GM12892 (cell line): ENCODE measurements around the gene MYOD1.

Experiments
- POLR2A ChIP-seq: IDR thresholded peaks from 2 replicates; pipeline ENCODE4 v1.6.1; 2011; ENCODE audit warnings: low read depth, low read length, control low read depth
- POLR2AphosphoS5 ChIP-seq: IDR thresholded peaks from 2 replicates; pipeline ENCODE4 v1.6.1; 2011; ENCODE audit warnings: low read depth, low read length, control low read depth
- TAF1 ChIP-seq: IDR thresholded peaks from 2 replicates; pipeline ENCODE4 v1.6.1; 2011; ENCODE audit warnings: low read depth, mild to moderate bottlenecking, control low read depth, low read length, borderline replicate concordance

GRCh38 chr11:17771415-17771814 lies 52.0 kb downstream of the MYOD1 start:
- TF ChIP-seq POLR2AphosphoS5 (no peak), TAF1 (no peak), POLR2A (no peak)
